Daoy (cell line): ENCODE data around the gene ELMO1. TPM values are rescaled to one million over a fixed set of nuclear protein-coding genes. Genes with fewer than 3 reads are reported as not detected.

ENCODE experiments used
- DNase-seq: peaks from one replicate; pipeline ENCODE4 v3.0.0-alpha.2; 2015; ENCODE audit warnings: low read depth
- total RNA-seq: library from RNA; depleted of rRNA; stranded (reverse); fragments of >200 nt; shearing (Covaris generic); gene quantifications from 2 replicates; pipeline ENCODE4 v1.2.3, GENCODE V29; 2014

The ELMO1 gene
- total RNA-seq, 1 experiment from 2014 or later = 7.0 TPM

- DNase-seq = no peak
These were observed 101.9 kb downstream of the ELMO1 start for GRCh38 chr7:37346761-37347160.

GRCh38 chr7:37344886-37345579, 103.6 kb downstream of the ELMO1 start:
- DNase-seq = no peak

DNA sequence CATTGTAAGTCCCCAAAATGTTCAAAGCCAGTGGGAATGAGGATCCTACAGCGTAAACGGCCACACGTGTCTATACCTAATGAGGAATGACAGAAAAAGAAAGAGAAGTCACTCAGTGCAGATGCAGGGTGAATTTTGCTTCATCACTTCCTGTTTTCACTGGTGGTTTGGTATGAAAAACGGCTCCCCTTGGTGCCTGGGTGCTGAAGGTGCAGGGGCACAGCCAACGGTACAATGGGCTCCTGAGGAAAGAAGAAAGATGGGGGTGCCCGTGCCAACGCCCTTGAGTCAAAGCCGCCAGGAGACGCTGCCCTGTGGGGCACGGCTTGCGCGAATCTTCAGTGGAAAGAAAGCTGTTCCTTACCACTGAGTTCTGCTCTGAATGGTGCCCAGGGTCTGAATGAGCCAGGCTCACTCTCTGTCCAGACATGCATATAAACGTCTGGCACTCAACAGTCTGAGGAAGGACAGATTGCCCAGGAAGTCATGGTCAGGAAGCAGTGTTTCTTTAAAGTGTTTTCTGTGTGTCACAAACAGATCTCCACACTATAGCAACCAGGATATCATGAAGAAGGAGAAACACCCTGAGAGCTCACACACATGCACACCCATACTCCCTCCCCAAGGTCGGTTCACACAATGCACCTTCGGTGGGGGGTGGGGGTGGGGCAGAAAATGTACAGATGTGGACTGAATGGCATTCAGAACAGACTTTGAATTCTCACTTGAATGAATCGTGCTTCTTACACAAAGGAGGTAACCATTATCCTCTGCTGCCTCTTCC, 105.8 kb downstream of the ELMO1 start:
- DNase-seq = no peak

DNA sequence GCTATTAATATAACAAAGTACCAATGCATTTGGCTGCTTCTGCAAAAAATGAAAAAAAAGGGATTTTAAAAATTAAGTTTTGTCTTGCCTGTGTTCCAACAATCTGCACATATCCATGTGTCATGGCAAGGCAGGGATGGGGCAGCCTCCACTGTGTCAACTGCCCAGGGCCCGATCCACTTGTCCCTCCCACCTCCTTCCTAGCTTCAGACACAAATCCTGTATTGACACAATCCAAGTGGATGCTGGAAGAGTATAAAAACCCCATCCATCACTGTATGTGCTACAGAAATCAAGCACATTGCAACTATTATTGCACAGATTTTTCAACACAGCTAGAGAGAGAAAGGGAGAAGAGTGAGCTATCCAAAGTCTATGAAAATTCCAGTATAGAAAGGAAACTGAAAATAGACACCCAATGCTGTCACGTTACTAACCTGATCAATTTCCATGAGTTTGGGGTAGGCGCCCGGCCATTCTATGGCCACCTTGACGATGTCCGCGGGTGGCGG, 106.4 kb downstream of the ELMO1 start:
- DNase-seq = no peak

DNA sequence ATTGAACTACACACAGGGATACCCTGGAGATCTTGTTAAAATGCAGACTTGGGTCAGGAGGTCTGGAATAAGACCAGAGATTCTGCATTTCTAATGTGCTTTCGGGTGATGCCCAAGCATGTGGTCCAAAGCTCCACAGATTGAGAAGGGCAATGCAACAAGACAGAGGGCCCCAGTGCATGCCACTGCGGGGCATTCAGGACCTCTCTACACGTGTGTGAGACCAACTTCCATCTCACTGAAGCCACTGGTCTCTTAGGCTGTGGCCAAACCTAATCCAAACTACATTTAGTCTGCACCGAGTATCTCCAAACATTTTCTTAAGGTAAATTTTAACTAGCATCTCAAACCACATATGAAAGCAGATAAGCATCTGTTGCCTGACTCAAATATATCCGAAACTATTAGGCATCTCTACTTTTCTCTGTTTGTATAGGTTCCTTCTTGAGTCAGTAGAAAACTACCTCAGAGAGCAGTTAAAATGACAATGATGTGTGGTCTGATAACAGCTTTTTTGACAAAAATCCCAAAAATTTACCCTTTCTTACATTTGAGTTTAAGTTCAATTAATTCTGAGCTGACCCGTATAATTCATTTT, 107.5 kb downstream of the ELMO1 start:
- DNase-seq = no peak

GRCh38 chr7:37338966-37339365, 109.7 kb downstream of the ELMO1 start:
- DNase-seq = no peak

DNA sequence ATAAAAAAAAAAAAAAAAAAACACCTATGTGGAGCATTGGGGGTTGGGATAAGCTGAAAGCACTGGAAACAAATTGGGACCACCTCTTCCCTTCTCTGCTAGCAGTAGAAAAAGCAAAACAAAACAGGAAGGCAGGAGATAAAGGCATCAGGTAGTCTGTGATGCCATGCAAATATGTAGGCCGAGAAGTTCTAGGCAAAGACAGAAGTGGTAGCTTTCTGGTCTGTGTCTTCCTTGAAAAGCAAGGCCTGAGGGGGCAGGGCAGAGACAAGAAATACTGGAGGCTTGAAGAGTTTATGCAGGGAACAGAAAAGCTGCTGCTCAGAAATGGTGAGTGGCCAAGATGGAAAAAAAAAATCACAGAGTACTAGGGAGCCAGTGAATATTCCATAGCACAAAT, 111.1 kb downstream of the ELMO1 start:
- DNase-seq = no peak

DNA sequence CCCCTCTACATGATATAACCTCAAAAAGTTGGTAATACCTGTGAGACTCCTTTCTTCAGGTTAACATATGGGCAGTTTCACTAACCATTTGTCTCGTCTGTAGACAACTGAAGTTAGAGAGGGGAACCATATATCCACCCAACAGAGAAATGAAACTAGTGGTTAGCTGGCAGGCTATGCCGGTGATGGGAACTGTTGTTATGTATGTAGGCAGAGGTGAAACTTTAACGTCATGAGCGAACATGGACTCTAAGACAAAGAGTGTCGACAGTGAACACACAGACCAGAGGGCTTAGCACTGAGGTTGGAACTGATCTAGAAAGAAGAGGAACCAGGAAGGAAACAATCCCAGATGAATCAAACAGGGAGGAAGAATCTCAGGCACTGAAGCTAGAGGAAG, 112.4 kb downstream of the ELMO1 start:
- DNase-seq = no peak

- no peak for DNase-seq
These were observed 115.6 kb downstream of the ELMO1 start for GRCh38 chr7:37333075-37333474.

- DNase-seq = no peak
These were observed 116.2 kb downstream of the ELMO1 start for GRCh38 chr7:37332243-37333016.

GRCh38 chr7:37330775-37331174, 117.9 kb downstream of the ELMO1 start:
- no peak for DNase-seq

DNA sequence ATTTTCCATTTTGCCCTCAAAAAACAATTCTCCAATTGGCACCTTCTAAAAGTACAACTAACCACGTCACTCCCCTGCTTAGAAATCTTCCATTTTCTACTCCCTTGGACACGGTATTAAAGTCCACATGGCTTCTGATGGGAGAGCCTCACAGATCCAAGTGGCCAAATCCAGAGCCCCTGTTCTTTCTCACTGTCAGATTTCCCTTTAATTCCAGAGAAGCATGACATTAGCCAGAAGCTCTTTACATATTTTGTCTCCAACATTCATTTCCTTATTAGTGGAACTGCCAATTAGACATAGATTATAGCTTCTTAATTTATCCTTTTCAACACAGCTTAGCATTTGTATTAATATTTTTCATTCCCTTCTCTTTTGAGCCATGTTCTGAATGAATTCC, 118.7 kb downstream of the ELMO1 start:
- DNase-seq = no peak

- DNase-seq = no peak
These were observed 121.4 kb downstream of the ELMO1 start for GRCh38 chr7:37327288-37327687.

GRCh38 chr7:37323966-37324365, 124.7 kb downstream of the ELMO1 start:
- no peak for DNase-seq

DNA sequence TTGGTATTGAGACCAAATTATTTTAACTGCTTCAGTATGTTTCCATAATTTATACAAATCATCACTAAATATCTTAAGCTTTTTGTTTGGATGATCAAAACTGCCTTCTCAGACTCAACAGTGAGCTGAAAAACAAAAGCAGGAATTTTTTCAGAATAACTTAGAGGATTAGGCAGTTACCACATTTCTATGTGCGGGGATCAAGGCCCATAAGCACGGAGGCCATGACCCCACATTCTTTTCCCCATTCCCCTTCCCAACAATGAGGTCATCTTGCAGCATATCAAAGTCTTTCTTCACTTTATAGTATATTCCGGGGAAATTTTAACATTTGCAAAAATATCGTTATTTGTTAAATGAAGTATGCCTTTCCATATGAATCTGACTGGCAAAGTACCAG, 125.8 kb downstream of the ELMO1 start:
- DNase-seq = no peak

- peak; percentile 66 for DNase-seq
These were observed 127.7 kb downstream of the ELMO1 start for GRCh38 chr7:37320848-37321468.

- peak; percentile 70 for DNase-seq
These were observed 128.4 kb downstream of the ELMO1 start for GRCh38 chr7:37320140-37320847.

GRCh38 chr7:37318541-37318940, 130.1 kb downstream of the ELMO1 start:
- DNase-seq = no peak

- DNase-seq = no peak
These were observed 132.6 kb downstream of the ELMO1 start for GRCh38 chr7:37315772-37316715.

DNA sequence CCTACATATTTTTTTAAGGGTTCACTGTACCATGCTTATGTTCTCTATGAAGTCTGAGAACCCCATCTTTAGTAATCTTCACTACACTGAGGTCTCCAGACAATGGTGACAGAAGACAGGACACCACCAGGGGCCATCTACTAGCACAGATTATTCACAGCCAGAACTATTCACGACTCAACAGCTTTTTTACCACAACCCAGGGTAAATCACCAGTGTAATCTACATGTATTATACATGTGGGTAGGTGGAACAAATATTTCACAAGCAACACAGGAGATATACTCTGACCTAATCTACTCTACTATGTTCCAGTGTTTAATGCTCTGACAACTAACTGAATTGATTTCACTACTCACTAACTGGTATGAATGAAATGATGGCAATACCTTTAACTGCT, 136.1 kb downstream of the ELMO1 start:
- DNase-seq = no peak
